HG03135 (cell line): ENCODE measurements around the gene AGR2.

Experiments used
- ATAC-seq: cut with Tn5 transposase; IDR thresholded peaks from one replicate; pipeline ENCODE4 v1.9.1; 2021; ENCODE audit warnings: mild to moderate bottlenecking, moderate library complexity; ENCODE audit not compliant: unreplicated experiment

Gene AGR2

GRCh38 chr7:16743236-16743635 is 61.6 kb downstream of the AGR2 start:
- no peak for ATAC-seq

DNA sequence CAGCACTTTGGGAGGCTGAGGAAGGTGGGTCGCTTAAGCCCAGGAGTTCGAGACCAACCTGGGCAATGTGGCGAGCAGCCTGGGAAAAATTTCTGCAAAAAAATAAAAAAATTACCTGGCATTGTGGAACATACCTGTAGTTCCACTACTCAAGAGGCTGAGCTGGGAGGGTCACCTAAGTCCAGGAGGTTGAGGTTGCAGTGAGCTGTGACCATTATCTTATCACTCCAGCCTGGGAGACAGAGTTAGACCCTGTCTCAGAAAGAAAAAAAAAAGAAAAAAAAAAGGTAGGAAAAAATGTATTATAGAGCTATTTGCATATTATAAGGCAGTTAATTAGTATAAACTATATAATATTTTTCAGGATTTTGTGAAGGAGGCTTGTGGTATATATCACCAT is 62.3 kb downstream of the AGR2 start:
- ATAC-seq: no peak
